H1 (cell line): ENCODE data around the gene TTC3. TPM values are rescaled to one million over a fixed set of nuclear protein-coding genes. Genes with fewer than 3 reads are reported as not detected.

ENCODE experiments used
- CTCF ChIA-PET: fragments of 300-600 bp; sonication (Branson Sonifier 250); formaldehyde crosslinking; loops from one replicate; lab custom pipeline; 2021; ENCODE audit not compliant: partially characterized antibody; lab: Charles Lee
- POLR2A ChIA-PET: fragments of 300-600 bp; sonication (Branson Sonifier 250); formaldehyde crosslinking; loops from one replicate; lab custom pipeline; 2021; ENCODE audit warnings: inconsistent platforms; ENCODE audit not compliant: partially characterized antibody; lab: Charles Lee
- DNase-seq, 2 experiments: peaks; one replicate each; pipeline versions ENCODE4 v3.0.0 to v3.0.0-alpha.2; 2010 to 2022; ENCODE audit warnings: low spot score in 2 of 2, low read depth in 1 of 2, mixed read lengths in 1 of 2
- FAIRE-seq: peaks from 2 replicates; lab custom pipeline; 2011; peaks lifted over from hg19 to GRCh38; lab: Jason Lieb, UNC
- H2AFZ ChIP-seq: 2 replicates; pipeline ENCODE4 v1.8.1; 2012; ENCODE audit warnings: low read length, inconsistent platforms
- H2AK5ac ChIP-seq: 2 replicates; pipeline ENCODE4 v1.6.1; 2013; ENCODE audit warnings: low read depth, low read length
- H2BK120ac ChIP-seq: replicated peaks from 2 replicates; pipeline ENCODE3; 2013; ENCODE audit warnings: low read depth, low read length, inconsistent platforms
- H2BK12ac ChIP-seq: 2 replicates; pipeline ENCODE4 v1.6.1; 2013; ENCODE audit warnings: low read depth, low read length
- H2BK15ac ChIP-seq: 2 replicates; pipeline ENCODE4 v1.6.1; 2013; ENCODE audit warnings: low read length
- H2BK20ac ChIP-seq: 2 replicates; pipeline ENCODE4 v1.6.1; 2013; ENCODE audit warnings: low read length
- H2BK5ac ChIP-seq: 2 replicates; pipeline ENCODE4 v1.6.1; 2013; ENCODE audit warnings: low read depth, low read length
- H3K14ac ChIP-seq: 2 replicates; pipeline ENCODE4 v1.6.1; 2013; ENCODE audit warnings: inconsistent platforms; ENCODE audit not compliant: insufficient read length
- H3K18ac ChIP-seq: 2 replicates; pipeline ENCODE4 v1.6.1; 2013; ENCODE audit warnings: low read length; ENCODE audit errors: extremely low read depth
- H3K23ac ChIP-seq: 2 replicates; pipeline ENCODE4 v1.6.1; 2013; ENCODE audit warnings: inconsistent platforms; ENCODE audit not compliant: insufficient read length
- H3K23me2 ChIP-seq: 2 replicates; pipeline ENCODE4 v1.6.1; 2013; ENCODE audit warnings: low read depth, low read length
- H3K27ac ChIP-seq: 2 replicates; pipeline ENCODE4 v1.6.1; 2011; ENCODE audit warnings: low read depth, low read length, inconsistent platforms
- H3K27me3 ChIP-seq, 4 experiments: replicated peaks in 1 of 4; 1 replicate in 1 of 4; 2 replicates in 3 of 4; pipeline versions ENCODE4 v1.6.1 to v1.8.1; 2011 to 2013; ENCODE audit warnings: low read length in 3 of 4, mild to moderate bottlenecking in 3 of 4, inconsistent platforms in 2 of 4, mixed read lengths in 2 of 4, moderate library complexity in 1 of 4; ENCODE audit not compliant: control insufficient read depth in 3 of 4, insufficient read depth in 3 of 4; ENCODE audit errors: extremely low read depth in 1 of 4
- H3K36me3 ChIP-seq, 4 experiments: 2 replicates each; pipeline versions ENCODE4 v1.6.1 to v1.8.1; 2011 to 2013; ENCODE audit warnings: mild to moderate bottlenecking in 4 of 4, low read length in 3 of 4, moderate library complexity in 2 of 4, control low read depth in 1 of 4, inconsistent platforms in 1 of 4; ENCODE audit not compliant: insufficient read depth in 4 of 4, control insufficient read depth in 2 of 4
- H3K4ac ChIP-seq: replicated peaks from 2 replicates; pipeline ENCODE3; 2013; ENCODE audit warnings: low read length, low read depth, mixed read lengths, inconsistent platforms; ENCODE audit not compliant: insufficient read length
- H3K4me1 ChIP-seq, 4 experiments: replicated peaks in 1 of 4; 1 replicate in 1 of 4; 2 replicates in 3 of 4; pipeline versions ENCODE4 v1.6.1 to v1.8.1; 2011 to 2013; ENCODE audit warnings: low read length in 3 of 4, inconsistent platforms in 2 of 4, mixed read lengths in 1 of 4; ENCODE audit not compliant: insufficient read depth in 4 of 4, control insufficient read depth in 3 of 4
- H3K4me2 ChIP-seq, 2 experiments: 2 replicates each; pipeline versions ENCODE4 v1.6.1 to v1.8.1; 2011 to 2013; ENCODE audit warnings: low read depth in 2 of 2, low read length in 2 of 2, control low read depth in 1 of 2, inconsistent platforms in 1 of 2, mild to moderate bottlenecking in 1 of 2; ENCODE audit not compliant: insufficient read depth in 1 of 2
- H3K4me3 ChIP-seq, 4 experiments: fragments of 200-600, 300-600 bp in 1 of 4; sonication (generic), shearing (Covaris generic), sonication (Bioruptor Twin) in 1 of 4; 2 replicates each; pipeline versions ENCODE4 v1.5.1 to v1.8.1; 2011 to 2016; ENCODE audit warnings: low read length in 4 of 4, low read depth in 3 of 4, control low read depth in 2 of 4, inconsistent platforms in 2 of 4, mild to moderate bottlenecking in 2 of 4, mixed read lengths in 1 of 4, moderate library complexity in 1 of 4; ENCODE audit not compliant: insufficient read depth in 2 of 4; ENCODE audit errors: extremely low read depth in 1 of 4
- H3K56ac ChIP-seq: replicated peaks from 2 replicates; pipeline ENCODE3; 2013; ENCODE audit warnings: low read depth, mild to moderate bottlenecking, mixed read lengths, low read length, inconsistent platforms; ENCODE audit not compliant: insufficient read length
- H3K79me1 ChIP-seq: 2 replicates; pipeline ENCODE4 v1.6.1; 2013; ENCODE audit warnings: low read depth, low read length, control low read depth
- H3K79me2 ChIP-seq, 2 experiments: 2 replicates each; pipeline versions ENCODE4 v1.6.1 to v1.8.1; 2012 to 2013; ENCODE audit warnings: low read length in 2 of 2, mild to moderate bottlenecking in 2 of 2, inconsistent platforms in 1 of 2; ENCODE audit not compliant: insufficient read depth in 2 of 2, control insufficient read depth in 1 of 2
- H3K9ac ChIP-seq, 4 experiments: replicated peaks in 1 of 4; 1 replicate in 1 of 4; 2 replicates in 3 of 4; pipeline versions ENCODE4 v1.6.1 to v1.8.1; 2011 to 2013; ENCODE audit warnings: low read depth in 3 of 4, low read length in 3 of 4, control low read depth in 2 of 4, mild to moderate bottlenecking in 2 of 4, moderate library complexity in 2 of 4, inconsistent platforms in 1 of 4; ENCODE audit errors: extremely low read depth in 1 of 4
- H3K9me3 ChIP-seq, 2 experiments: 2 replicates each; pipeline versions ENCODE4 v1.6.1 to v1.8.1; 2012 to 2013; ENCODE audit warnings: mild to moderate bottlenecking in 2 of 2, moderate library complexity in 2 of 2, control low read depth in 1 of 2, inconsistent platforms in 1 of 2, low read depth in 1 of 2, low read length in 1 of 2, mixed read lengths in 1 of 2; ENCODE audit not compliant: insufficient read depth in 2 of 2
- H4K20me1 ChIP-seq, 2 experiments: replicated peaks in 1 of 2; 2 replicates each; pipeline versions ENCODE3 to v1.8.1; 2011 to 2013; ENCODE audit warnings: inconsistent platforms in 2 of 2, low read length in 2 of 2, mild to moderate bottlenecking in 1 of 2; ENCODE audit not compliant: insufficient read depth in 2 of 2, control insufficient read depth in 1 of 2
- H4K5ac ChIP-seq: 2 replicates; pipeline ENCODE4 v1.6.1; 2013; ENCODE audit warnings: low read length, low read depth, mixed read lengths, inconsistent platforms; ENCODE audit not compliant: insufficient read length
- H4K8ac ChIP-seq: 2 replicates; pipeline ENCODE4 v1.8.0; 2013; ENCODE audit warnings: mild to moderate bottlenecking, moderate library complexity, low read length, inconsistent platforms; ENCODE audit not compliant: insufficient read depth; ENCODE audit errors: extremely low read depth
- H4K91ac ChIP-seq: replicated peaks from 2 replicates; pipeline ENCODE3; 2013; ENCODE audit warnings: low read length, mixed read lengths, inconsistent platforms; ENCODE audit not compliant: insufficient read length
- HDAC6 ChIP-seq: IDR thresholded peaks from one replicate; pipeline ENCODE4 v1.7.1; 2012; ENCODE audit warnings: low read depth, mild to moderate bottlenecking, inconsistent platforms, low read length, moderate library complexity
- JUND ChIP-seq: IDR thresholded peaks from 2 replicates; pipeline ENCODE4 v1.6.1; 2011; ENCODE audit warnings: mild to moderate bottlenecking, improper control_type of control experiment, low read length
- POU5F1 ChIP-seq: IDR thresholded peaks from 2 replicates; pipeline ENCODE4 v1.6.1; 2011; ENCODE audit warnings: low read depth, mild to moderate bottlenecking, low read length, moderate library complexity
- USF2 ChIP-seq: IDR thresholded peaks from 2 replicates; pipeline ENCODE4 v1.6.1; 2011; ENCODE audit warnings: low read length, improper control_type of control experiment
- WGBS, 2 experiments: shearing (Covaris generic) in 1 of 2; methylation state at CpG; one replicate each; pipeline versions ENCODE4 v1.1.6 to v1.1.7; 2013 to 2015; ENCODE audit warnings: low lambda C conversion rate in 2 of 2, mixed read lengths in 2 of 2, inconsistent platforms in 1 of 2, low coverage in 1 of 2, missing lambda C conversion rate in 1 of 2; ENCODE audit not compliant: insufficient replicate concordance in 2 of 2, insufficient coverage in 1 of 2, insufficient read length in 1 of 2; ENCODE audit errors: extremely low coverage in 1 of 2, missing lambda C conversion rate in 1 of 2; 5-methylcytosine and 5-hydroxymethylcytosine counted together
- polyA plus RNA-seq, 7 experiments: library from polyadenylated mRNA; depleted of rRNA in 3 of 7; stranded (reverse) in 5 of 7; unstranded in 2 of 7; fragments of >200 nt in 5 of 7; fragments of 200-250 nt in 2 of 7; gene quantifications; 1 replicate in 5 of 7; 2 replicates in 1 of 7; 4 replicates in 1 of 7; pipeline versions ENCODE4 v1.2.1 to v1.2.3, GENCODE V29; 2011 to 2013; ENCODE audit warnings: missing spikeins in 2 of 7, mixed read lengths in 2 of 7
- total RNA-seq: library from RNA; stranded (reverse); fragmentation: NEBNext Ultra II Directional; extraction: Animal tissue kit (Norgen Biotek cat#: 25700); gene quantifications from 2 replicates; pipeline ENCODE4 v1.2.1, GENCODE V29; 2021

TTC3 gene
- total and polyA plus RNA-seq, 2 of the 8 experiments (the other 6 are each of a cell fraction or from before 2014, with no cell fraction given): 11.0 to 36.2 TPM

DNA sequence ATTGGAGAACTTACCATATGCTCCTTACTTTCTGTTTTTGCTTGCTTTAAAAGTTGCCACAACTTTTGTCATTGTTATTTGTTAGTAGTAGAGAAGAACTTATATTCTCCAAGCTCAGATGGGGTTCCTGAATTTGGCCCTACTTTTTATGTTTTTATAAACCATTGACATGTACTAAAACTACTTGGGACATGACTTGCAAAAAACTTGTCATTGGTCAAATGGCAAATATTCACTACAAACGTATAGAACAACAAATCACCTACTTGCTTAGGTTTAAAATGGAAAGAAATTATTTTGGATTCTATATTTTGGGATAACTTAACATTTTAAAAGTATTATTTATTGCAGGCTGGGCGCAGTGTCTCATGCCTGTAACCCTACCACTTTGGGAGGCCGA lies 32.8 kb upstream of the TTC3 start:
- 78% methylated on average over 3 of the region's 3 CpGs; no CpG with 5 or more reads in 1 of the 2 experiments for WGBS, 2 experiments
- no peak overlapping the region for H2AFZ ChIP-seq
- H4K5ac ChIP-seq: no peak overlapping the region
- no peak for DNase-seq
- H3K9me3 ChIP-seq: no peaks in the 10 kb centered on the region
- H4K8ac ChIP-seq: no peak overlapping the region
- H2BK20ac ChIP-seq: no peak overlapping the region
- no peaks in the 10 kb centered on the region for H3K36me3 ChIP-seq
- H3K79me1 ChIP-seq: no peaks in the 10 kb centered on the region
- FAIRE-seq: no peak
- H4K91ac ChIP-seq: no peak overlapping the region
- no peaks in the 10 kb centered on the region for H3K23me2 ChIP-seq
- no peak overlapping the region for H2BK15ac ChIP-seq
- H3K23ac ChIP-seq: no peak overlapping the region
- H2BK120ac ChIP-seq: no peak overlapping the region
- peaks cover 0 to 3% of the 10 kb centered on the region in 2 experiments for H4K20me1 ChIP-seq
- H2AK5ac ChIP-seq: no peak overlapping the region
- H2BK5ac ChIP-seq: no peak overlapping the region
- no peak overlapping the region for H3K4me3 ChIP-seq
- no peak overlapping the region for H3K9ac ChIP-seq
- no peak overlapping the region for H3K4me2 ChIP-seq
- H3K56ac ChIP-seq: no peak overlapping the region
- ChIA-PET CTCF (interaction anchor here (1.0 to 2.2 kb wide), 5 partner anchors 13 to 378 kb away, joined by 3 to 9 read pairs (median 3); no protein-coding TSS in a partner anchor), POLR2A (interaction anchor here (0.9 kb wide), 1 partner anchor 9 kb away, joined by 3 read pairs; no protein-coding TSS in a partner anchor)
- peaks cover 0 to 54% (median 21%) of the 10 kb centered on the region in 4 experiments; a peak in 6 of 7 replicates for H3K27me3 ChIP-seq
- H3K14ac ChIP-seq: no peak overlapping the region
- H3K4ac ChIP-seq: no peak overlapping the region
- H2BK12ac ChIP-seq: no peak overlapping the region
- H3K18ac ChIP-seq: no peak overlapping the region
- H3K4me1 ChIP-seq: peaks cover 0 to 4% (median 0%) of the 10 kb centered on the region in 4 experiments; a peak in 3 of 7 replicates
- H3K27ac ChIP-seq: no peak overlapping the region
- no peaks in the 10 kb centered on the region for H3K79me2 ChIP-seq
- TF ChIP-seq JUND (no peak), POU5F1 (no peak), HDAC6 (no peak), USF2 (no peak)
